IMR-90 (cell line): ENCODE measurements around the gene SIRPD. TPM values are rescaled to one million over a fixed set of nuclear protein-coding genes. Genes with fewer than 3 reads are reported as not detected.

Experiments used
- ATAC-seq: fragments of 200-7000 bp; cut with Tn5 transposase; 2 replicates; pipeline ENCODE4 v1.9.1; 2020; ENCODE audit warnings: low read depth, mild to moderate bottlenecking, moderate library complexity
- BruUV-seq: library from RNA; stranded (reverse); fragments of 400-500 nt; replicated peaks from 2 replicates; lab custom pipeline; 2021; lab: Mats Ljungman, UMichigan
- CTCF ChIA-PET: fragments of 300-600 bp; formaldehyde crosslinking; extraction: SDS; loops from one replicate; lab custom pipeline; 2021; ENCODE audit warnings: antibody characterized with exemption; lab: Yijun Ruan, JAX
- POLR2A ChIA-PET: fragments of 300-600 bp; sonication (Branson Sonifier 250); formaldehyde crosslinking; loops from one replicate; lab custom pipeline; 2022; ENCODE audit warnings: antibody characterized with exemption; ENCODE audit not compliant: unreplicated experiment; lab: Charles Lee
- DNase-seq: peaks from one replicate; pipeline ENCODE4 v3.0.0; 2013
- H2AFZ ChIP-seq: replicated peaks from 2 replicates; pipeline ENCODE3; 2013; ENCODE audit warnings: low read length, mild to moderate bottlenecking; ENCODE audit not compliant: poor library complexity
- H2AK5ac ChIP-seq: 2 replicates; pipeline ENCODE4 v1.6.1; 2013; ENCODE audit warnings: low read depth, low read length, inconsistent platforms
- H2AK9ac ChIP-seq: replicated peaks from 2 replicates; pipeline ENCODE3; 2013; ENCODE audit warnings: mild to moderate bottlenecking, low read depth, low read length, moderate library complexity; ENCODE audit not compliant: poor library complexity
- H2BK120ac ChIP-seq: 2 replicates; pipeline ENCODE4 v1.6.1; 2013; ENCODE audit warnings: low read depth, low read length, inconsistent platforms
- H2BK15ac ChIP-seq: 3 replicates; pipeline ENCODE4 v1.6.1; 2013; ENCODE audit warnings: low read depth, low read length, inconsistent platforms
- H2BK20ac ChIP-seq: 2 replicates; pipeline ENCODE4 v1.6.1; 2013; ENCODE audit warnings: low read depth, mild to moderate bottlenecking, inconsistent platforms, low read length, moderate library complexity
- H2BK5ac ChIP-seq: 2 replicates; pipeline ENCODE4 v1.6.1; 2013; ENCODE audit warnings: mild to moderate bottlenecking, low read depth, low read length, inconsistent platforms; ENCODE audit not compliant: poor library complexity, severe bottlenecking
- H3K14ac ChIP-seq: replicated peaks from 2 replicates; pipeline ENCODE4 v1.6.1; 2013; ENCODE audit warnings: low read depth, low read length, inconsistent platforms
- H3K18ac ChIP-seq: 2 replicates; pipeline ENCODE4 v1.6.1; 2013; ENCODE audit warnings: low read depth, low read length, control low read depth
- H3K23ac ChIP-seq: 2 replicates; pipeline ENCODE4 v1.6.1; 2013; ENCODE audit warnings: low read depth, low read length, inconsistent platforms
- H3K27ac ChIP-seq: 2 replicates; pipeline ENCODE4 v1.5.1; 2013; ENCODE audit warnings: mild to moderate bottlenecking, control low read depth, low read length; ENCODE audit not compliant: insufficient read depth
- H3K27me3 ChIP-seq: 2 replicates; pipeline ENCODE4 v1.6.1; 2013; ENCODE audit warnings: low read length; ENCODE audit not compliant: control insufficient read depth, insufficient read depth
- H3K36me3 ChIP-seq: 2 replicates; pipeline ENCODE4 v1.6.1; 2013; ENCODE audit warnings: low read length, mixed read lengths; ENCODE audit not compliant: control insufficient read depth, insufficient read depth
- H3K4ac ChIP-seq: 2 replicates; pipeline ENCODE4 v1.6.1; 2013; ENCODE audit warnings: low read depth, low read length, inconsistent platforms
- H3K4me1 ChIP-seq: 2 replicates; pipeline ENCODE4 v1.6.1; 2013; ENCODE audit warnings: low read length, mixed read lengths; ENCODE audit not compliant: control insufficient read depth, insufficient read depth
- H3K4me2 ChIP-seq: 2 replicates; pipeline ENCODE4 v1.6.1; 2013; ENCODE audit warnings: low read depth, mild to moderate bottlenecking, control low read depth, low read length, moderate library complexity
- H3K4me3 ChIP-seq: 2 replicates; pipeline ENCODE4 v1.5.1; 2013; ENCODE audit warnings: low read depth, mild to moderate bottlenecking, control low read depth, low read length, moderate library complexity; ENCODE audit not compliant: insufficient read depth
- H3K56ac ChIP-seq: 2 replicates; pipeline ENCODE4 v1.6.1; 2013; ENCODE audit warnings: low read length, inconsistent platforms; ENCODE audit not compliant: insufficient read depth; ENCODE audit errors: extremely low read depth
- H3K79me1 ChIP-seq, 2 experiments: 2 replicates each; pipeline ENCODE4 v1.6.1; 2013; ENCODE audit warnings: low read length in 2 of 2, inconsistent platforms in 1 of 2, low read depth in 1 of 2
- H3K9ac ChIP-seq: 2 replicates; pipeline ENCODE4 v1.6.1; 2013; ENCODE audit warnings: low read depth, low read length, control low read depth
- H3K9me1 ChIP-seq: 2 replicates; pipeline ENCODE4 v1.6.1; 2013; ENCODE audit warnings: low read length, inconsistent platforms; ENCODE audit not compliant: insufficient read depth
- H3K9me3 ChIP-seq: 2 replicates; pipeline ENCODE4 v1.6.1; 2013; ENCODE audit warnings: low read length; ENCODE audit not compliant: control insufficient read depth, insufficient read depth
- H4K20me1 ChIP-seq: 2 replicates; pipeline ENCODE4 v1.6.1; 2013; ENCODE audit warnings: low read length, inconsistent platforms; ENCODE audit not compliant: insufficient read depth
- H4K5ac ChIP-seq: 2 replicates; pipeline ENCODE4 v1.6.1; 2013; ENCODE audit warnings: mild to moderate bottlenecking, low read depth, low read length, control low read depth
- H4K8ac ChIP-seq, 2 experiments: 2 replicates each; pipeline ENCODE4 v1.6.1; 2013; ENCODE audit warnings: low read depth in 2 of 2, low read length in 2 of 2, control low read depth in 1 of 2, inconsistent platforms in 1 of 2
- H4K91ac ChIP-seq: 2 replicates; pipeline ENCODE4 v1.6.1; 2013; ENCODE audit warnings: low read depth, low read length, inconsistent platforms; ENCODE audit not compliant: insufficient read depth
- BHLHE40 ChIP-seq: fragments of 150-350 bp; IDR thresholded peaks from 2 replicates; pipeline ENCODE4 v1.6.1; 2016; ENCODE audit warnings: mild to moderate bottlenecking, low read depth, low read length
- CEBPB ChIP-seq: IDR thresholded peaks from 2 replicates; pipeline ENCODE4 v1.6.1; 2012; ENCODE audit warnings: low read depth, low read length, improper control_type of control experiment
- CHD1 ChIP-seq: IDR thresholded peaks from 2 replicates; pipeline ENCODE4 v1.6.1; 2012; ENCODE audit warnings: low read depth, low read length, improper control_type of control experiment
- CTCF ChIP-seq: conservative IDR thresholded peaks from 2 replicates; pipeline ENCODE4 v1.5.1; 2012; ENCODE audit warnings: mild to moderate bottlenecking, low read depth, low read length, improper control_type of control experiment
- FOS ChIP-seq: fragments of 150-350 bp; IDR thresholded peaks from 2 replicates; pipeline ENCODE4 v1.6.1; 2016; ENCODE audit warnings: low read depth, low read length
- MAZ ChIP-seq: IDR thresholded peaks from 2 replicates; pipeline ENCODE4 v1.6.1; 2012; ENCODE audit warnings: low read depth, mild to moderate bottlenecking, low read length, improper control_type of control experiment, moderate library complexity, borderline replicate concordance
- NFE2L2 ChIP-seq: fragments of 150-350 bp; IDR thresholded peaks from 2 replicates; pipeline ENCODE4 v1.6.1; 2016; ENCODE audit warnings: low read depth, mild to moderate bottlenecking, low read length
- RCOR1 ChIP-seq: IDR thresholded peaks from 2 replicates; pipeline ENCODE4 v1.6.1; 2012; ENCODE audit warnings: mild to moderate bottlenecking, low read length, improper control_type of control experiment; ENCODE audit not compliant: insufficient replicate concordance
- SMC3 ChIP-seq: fragments of 150-350 bp; IDR thresholded peaks from 2 replicates; pipeline ENCODE4 v1.6.1; 2016; ENCODE audit warnings: low read depth, mild to moderate bottlenecking, antibody characterized with exemption, low read length, moderate library complexity
- USF2 ChIP-seq: fragments of 150-350 bp; IDR thresholded peaks from 2 replicates; pipeline ENCODE4 v1.6.1; 2017; ENCODE audit warnings: mild to moderate bottlenecking, antibody characterized with exemption, low read length, low read depth
- dilution Hi-C: fragments of 300-500 bp; cut with HindIII; formaldehyde crosslinking; loops from one replicate; pipeline ENCODE4 v1.14.3; 2018; ENCODE audit warnings: low sequenced_read_pairs; ENCODE audit not compliant: unreplicated experiment
- in situ Hi-C: fragments of 300-500 bp; cut with MboI; formaldehyde crosslinking; loops from 3 replicates; pipeline ENCODE4 v1.14.3; 2019; ENCODE audit warnings: low sequenced_read_pairs, inconsistent platforms, mixed read lengths
- intact Hi-C: fragments of 100-400 bp; cut with micrococcal nuclease; formaldehyde crosslinking; loops from 2 replicates; pipeline ENCODE4 v1.10.0; 2022
- polyA plus RNA-seq, 3 experiments: library from polyadenylated mRNA; depleted of rRNA; stranded (reverse); fragments of >200 nt; gene quantifications; 2 replicates each; pipeline ENCODE4 v1.2.3, GENCODE V29; 2012; ENCODE audit warnings: low replicate concordance in 1 of 3
- total RNA-seq: library from RNA; depleted of rRNA; stranded (reverse); fragments of >200 nt; gene quantifications from 2 replicates; pipeline ENCODE4 v1.2.3, GENCODE V29; 2012

Gene SIRPD
- total and polyA plus RNA-seq, 2 of the 4 experiments (the other 2 are of a cell fraction): not detected

- Histone ChIP-seq H2BK20ac (no peak overlapping the region), H2BK15ac (no peak overlapping the region), H3K4me3 (no peak overlapping the region), H4K8ac (no peak overlapping the region), H3K4me1 (no peaks in the 10 kb centered on the region), H3K27ac (no peak overlapping the region), H3K79me1 (no peaks in the 10 kb centered on the region), H2BK5ac (no peak overlapping the region), H3K27me3 (no peaks in the 10 kb centered on the region), H3K4me2 (no peak overlapping the region), H3K23ac (no peak overlapping the region), H3K9me1 (no peaks in the 10 kb centered on the region), H3K14ac (no peak overlapping the region), H4K5ac (no peak overlapping the region), H3K4ac (no peak overlapping the region), H2AFZ (no peak overlapping the region), H2BK120ac (no peak overlapping the region), H4K91ac (no peak overlapping the region), H3K36me3 (no peaks in the 10 kb centered on the region), H2AK5ac (no peak overlapping the region), H2AK9ac (no peak overlapping the region), H3K56ac (no peak overlapping the region), H3K9ac (no peak overlapping the region), H3K18ac (no peak overlapping the region), H3K9me3 (no peaks in the 10 kb centered on the region), H4K20me1 (no peaks in the 10 kb centered on the region)
- BruUV-seq: no TSS peak
- in situ Hi-C loops (no loop called here), intact Hi-C loops (no loop called here), dilution Hi-C loops (no loop called here)
- ChIA-PET CTCF (interaction anchor here (0.6 kb wide), 1 partner anchor 788 kb away, joined by 3 read pairs; no protein-coding TSS in a partner anchor), POLR2A (interaction anchor here (1.1 kb wide), 1 partner anchor 13 kb away, joined by 4 read pairs; no protein-coding TSS in a partner anchor)
- no peak for TF ChIP-seq NFE2L2
- no peak for TF ChIP-seq MAZ
- TF ChIP-seq RCOR1: no peak
- TF ChIP-seq CTCF: no peak
- TF ChIP-seq SMC3: no peak
- TF ChIP-seq USF2: no peak
- TF ChIP-seq FOS: no peak
- TF ChIP-seq CHD1: no peak
- no peak for TF ChIP-seq BHLHE40
- TF ChIP-seq CEBPB: no peak
- ATAC-seq: no peak
- peak; percentile 10 for DNase-seq
Observed at GRCh38 chr20:1526896-1527295, 30.6 kb downstream of the SIRPD start.
